ENCODE measurements around the gene CTAGE9. TPM values are rescaled to one million over a fixed set of nuclear protein-coding genes. Genes with fewer than 3 reads are reported as not detected.
"Not testable (repeated sequence)": the region's sequence is repeated elsewhere in the genome, so short reads cannot be mapped to it uniquely, and the experiment has no call there.

The CTAGE9 gene
- total RNA-seq = not detected

GRCh38 chr6:131710917-131711316 lies at the start of gene CTAGE9:
Gene CTAGE9, minus strand, starts transcription at chr6:131711017. Its CDS starts 0 bp downstream, at chr6:131711017.
- DNase-seq (ENCODE audit: low spot score); H3K9me3 Mint-ChIP-seq; ATAC-seq; H3K27ac Mint-ChIP-seq; H3K4me3 Mint-ChIP-seq; H3K27me3 Mint-ChIP-seq; H3K4me1 Mint-ChIP-seq (ENCODE audit: low read depth in 2 of 2); H3K36me3 Mint-ChIP-seq: not testable (repeated sequence)

- H3K27me3 Mint-ChIP-seq = peaks cover 24 to 47% of the 10 kb centered on the region in 2 donors
- ATAC-seq (no peak), DNase-seq (ENCODE audit: low spot score) (no peak)
- no peak overlapping the region for H3K4me3 Mint-ChIP-seq
- H3K36me3 Mint-ChIP-seq = no peaks in the 10 kb centered on the region
- peaks cover 0 to 2% of the 10 kb centered on the region in 2 donors for H3K4me1 Mint-ChIP-seq (ENCODE audit: low read depth in 2 of 2)
- H3K27ac Mint-ChIP-seq = no peak overlapping the region
- H3K9me3 Mint-ChIP-seq = peaks cover 3% of the 10 kb centered on the region
Observed at GRCh38 chr6:131758920-131759319, 48.1 kb upstream of the CTAGE9 start.

GRCh38 chr6:131756039-131756438 lies 45.2 kb upstream of the CTAGE9 start:
- H3K4me1 Mint-ChIP-seq (ENCODE audit: low read depth in 2 of 2) = peaks cover 0 to 2% of the 10 kb centered on the region in 2 donors
- H3K27me3 Mint-ChIP-seq = peaks cover 24 to 40% of the 10 kb centered on the region in 2 donors
- H3K4me3 Mint-ChIP-seq = no peak overlapping the region
- ATAC-seq = no peak
- no peak for DNase-seq (ENCODE audit: low spot score)
- H3K27ac Mint-ChIP-seq = no peak overlapping the region
- H3K36me3 Mint-ChIP-seq = no peaks in the 10 kb centered on the region
- H3K9me3 Mint-ChIP-seq = peaks cover 3% of the 10 kb centered on the region

- Mint-ChIP-seq H3K27ac (no peak overlapping the region), H3K27me3 (peaks cover 24 to 40% of the 10 kb centered on the region in 2 donors), H3K36me3 (no peaks in the 10 kb centered on the region), H3K4me3 (no peak overlapping the region), H3K4me1 (ENCODE audit: low read depth in 2 of 2) (peaks cover 0 to 2% of the 10 kb centered on the region in 2 donors), H3K9me3 (peaks cover 3% of the 10 kb centered on the region)
- no peak for ATAC-seq
- no peak for DNase-seq (ENCODE audit: low spot score)
Observed at GRCh38 chr6:131755597-131755996, 44.8 kb upstream of the CTAGE9 start.

- Mint-ChIP-seq H3K9me3 (peaks cover 3% of the 10 kb centered on the region), H3K4me1 (ENCODE audit: low read depth in 2 of 2) (peaks cover 0 to 2% of the 10 kb centered on the region in 2 donors), H3K36me3 (no peaks in the 10 kb centered on the region), H3K27me3 (peaks cover 22 to 36% of the 10 kb centered on the region in 2 donors), H3K27ac (no peak overlapping the region), H3K4me3 (no peak overlapping the region)
- DNase-seq (ENCODE audit: low spot score) (no peak), ATAC-seq (no peak)
Observed at GRCh38 chr6:131754715-131755567, 44.1 kb upstream of the CTAGE9 start.

- no peak overlapping the region for H3K4me3 Mint-ChIP-seq
- no peak for DNase-seq (ENCODE audit: low spot score)
- ATAC-seq = no peak
- peaks cover 19 to 33% of the 10 kb centered on the region in 2 donors for H3K27me3 Mint-ChIP-seq
- H3K9me3 Mint-ChIP-seq = peaks cover 3% of the 10 kb centered on the region
- H3K27ac Mint-ChIP-seq = no peak overlapping the region
- peaks cover 0 to 2% of the 10 kb centered on the region in 2 donors for H3K4me1 Mint-ChIP-seq (ENCODE audit: low read depth in 2 of 2)
- no peaks in the 10 kb centered on the region for H3K36me3 Mint-ChIP-seq
Observed at GRCh38 chr6:131754088-131754487, 43.3 kb upstream of the CTAGE9 start.

- H3K27ac Mint-ChIP-seq; H3K4me1 Mint-ChIP-seq (ENCODE audit: low read depth in 2 of 2); H3K36me3 Mint-ChIP-seq; H3K9me3 Mint-ChIP-seq; DNase-seq (ENCODE audit: low spot score); H3K4me3 Mint-ChIP-seq; ATAC-seq: not testable (repeated sequence)
- H3K27me3 Mint-ChIP-seq = peaks cover 16 to 21% of the 10 kb centered on the region in 2 donors
Observed at GRCh38 chr6:131751012-131751715, 40.3 kb upstream of the CTAGE9 start.

DNA sequence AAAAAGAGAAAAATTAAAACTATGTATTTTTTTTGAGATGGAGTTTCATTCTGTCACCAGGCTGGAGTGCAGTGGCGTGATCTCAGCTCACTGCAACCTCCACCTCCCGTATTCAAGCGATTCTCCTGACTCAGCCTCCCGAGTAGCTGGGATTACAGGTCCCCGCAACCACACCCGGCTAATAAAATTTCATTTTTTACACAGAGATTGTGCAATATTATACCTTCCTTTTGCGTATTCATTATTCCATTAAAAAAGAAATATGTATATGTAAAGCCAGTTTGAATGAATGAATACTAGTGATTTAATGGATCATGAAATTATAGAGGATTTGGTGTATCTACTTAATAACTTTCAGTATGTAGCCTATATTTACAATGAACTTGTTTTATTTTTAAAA lies 38.2 kb upstream of the CTAGE9 start:
- no peaks in the 10 kb centered on the region for H3K9me3 Mint-ChIP-seq
- no peak for ATAC-seq
- no peaks in the 10 kb centered on the region for H3K4me1 Mint-ChIP-seq (ENCODE audit: low read depth in 2 of 2)
- H3K27ac Mint-ChIP-seq = no peak overlapping the region
- H3K36me3 Mint-ChIP-seq = no peaks in the 10 kb centered on the region
- DNase-seq (ENCODE audit: low spot score) = no peak
- H3K27me3 Mint-ChIP-seq = peaks cover 5% of the 10 kb centered on the region in 2 donors
- no peak overlapping the region for H3K4me3 Mint-ChIP-seq

- DNase-seq (ENCODE audit: low spot score) = no peak
- ATAC-seq = no peak
Observed at GRCh38 chr6:131747821-131748353, 37.1 kb upstream of the CTAGE9 start.

DNA sequence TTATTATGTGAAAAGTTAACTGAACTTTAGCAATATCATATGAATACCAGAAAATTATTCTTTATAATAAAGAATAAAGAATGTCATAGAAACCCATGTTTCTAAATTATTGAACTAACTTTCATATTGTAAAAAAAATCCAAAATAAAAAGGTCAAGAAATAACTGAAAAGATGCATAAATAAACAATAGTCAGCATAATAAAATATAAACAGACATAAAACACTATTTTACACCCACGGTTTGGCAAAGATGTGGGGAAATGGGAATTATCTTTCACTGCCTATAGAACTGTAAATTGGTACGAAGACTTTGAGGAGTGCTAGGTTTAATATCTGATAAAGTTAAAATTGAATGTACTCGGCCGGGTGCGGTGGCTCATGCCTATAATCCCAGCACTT lies 34.7 kb upstream of the CTAGE9 start:
- no peak for ATAC-seq

More at GRCh38 chr6:131747821-131748353, 37.1 kb upstream of the CTAGE9 start:
- Mint-ChIP-seq H3K4me1 (ENCODE audit: low read depth in 2 of 2) (no peaks in the 10 kb centered on the region), H3K27me3 (peaks cover 4 to 6% of the 10 kb centered on the region in 2 donors), H3K36me3 (no peaks in the 10 kb centered on the region), H3K27ac (no peak overlapping the region), H3K9me3 (no peaks in the 10 kb centered on the region), H3K4me3 (no peak overlapping the region)

DNA sequence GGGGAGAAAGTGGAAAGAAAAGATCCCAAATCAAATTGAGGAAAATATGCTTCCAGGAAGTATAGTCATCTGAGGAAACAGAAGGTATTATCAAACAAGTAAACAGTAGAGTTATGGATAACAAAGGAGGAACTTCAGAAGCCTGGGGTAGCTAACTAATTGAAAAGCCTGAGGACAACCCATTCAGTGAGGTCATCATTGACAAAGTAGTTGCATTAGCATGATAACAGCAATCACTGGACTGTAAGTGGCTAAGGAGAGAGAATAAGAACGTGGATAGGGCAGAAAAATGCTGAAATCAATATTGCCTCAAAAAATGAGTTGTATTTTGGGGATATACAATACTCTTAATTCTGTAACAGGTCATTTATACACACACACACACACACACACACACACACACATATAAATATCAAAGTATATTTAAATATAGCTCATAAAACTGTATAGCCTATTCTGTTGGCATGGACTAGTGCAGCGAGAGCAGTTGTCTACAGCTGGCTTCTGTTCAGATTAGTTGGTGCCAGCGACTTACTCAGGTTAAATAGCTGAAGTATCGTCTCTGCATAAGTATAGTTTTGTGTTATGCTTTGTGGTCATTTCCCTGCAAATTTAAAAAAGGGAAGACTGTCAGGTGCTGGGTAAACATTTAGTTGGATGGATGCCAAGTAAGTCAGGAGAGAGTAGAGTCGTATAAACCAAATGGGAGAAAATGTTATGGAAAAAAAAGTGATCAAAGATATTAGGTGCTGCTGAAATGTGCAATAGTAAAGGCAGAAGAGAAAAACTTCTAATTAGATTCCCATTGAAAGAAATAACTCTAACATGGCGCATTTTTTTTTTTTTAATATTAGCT lies 33.8 kb upstream of the CTAGE9 start:
- H3K27me3 Mint-ChIP-seq = peaks cover 14 to 16% of the 10 kb centered on the region in 2 donors
- ATAC-seq (no peak), DNase-seq (ENCODE audit: low spot score) (no peak)
- H3K4me1 Mint-ChIP-seq (ENCODE audit: low read depth in 2 of 2) = no peaks in the 10 kb centered on the region
- H3K36me3 Mint-ChIP-seq = no peaks in the 10 kb centered on the region
- H3K27ac Mint-ChIP-seq = no peak overlapping the region
- no peak overlapping the region for H3K4me3 Mint-ChIP-seq
- no peaks in the 10 kb centered on the region for H3K9me3 Mint-ChIP-seq

More for the DNA sequence above, 34.7 kb upstream of the CTAGE9 start:
- Mint-ChIP-seq H3K4me3 (no peak overlapping the region), H3K9me3 (no peaks in the 10 kb centered on the region), H3K4me1 (ENCODE audit: low read depth in 2 of 2) (no peaks in the 10 kb centered on the region), H3K27me3 (peaks cover 14 to 16% of the 10 kb centered on the region in 2 donors), H3K27ac (no peak overlapping the region), H3K36me3 (no peaks in the 10 kb centered on the region)
- DNase-seq (ENCODE audit: low spot score) = no peak

- ATAC-seq = no peak
- Mint-ChIP-seq H3K9me3 (no peaks in the 10 kb centered on the region), H3K4me1 (ENCODE audit: low read depth in 2 of 2) (no peaks in the 10 kb centered on the region), H3K27ac (no peak overlapping the region), H3K4me3 (no peak overlapping the region), H3K27me3 (peaks cover 14 to 18% of the 10 kb centered on the region in 2 donors), H3K36me3 (no peaks in the 10 kb centered on the region)
- no peak for DNase-seq (ENCODE audit: low spot score)
Observed at GRCh38 chr6:131741688-131742393, 31.0 kb upstream of the CTAGE9 start.

DNA sequence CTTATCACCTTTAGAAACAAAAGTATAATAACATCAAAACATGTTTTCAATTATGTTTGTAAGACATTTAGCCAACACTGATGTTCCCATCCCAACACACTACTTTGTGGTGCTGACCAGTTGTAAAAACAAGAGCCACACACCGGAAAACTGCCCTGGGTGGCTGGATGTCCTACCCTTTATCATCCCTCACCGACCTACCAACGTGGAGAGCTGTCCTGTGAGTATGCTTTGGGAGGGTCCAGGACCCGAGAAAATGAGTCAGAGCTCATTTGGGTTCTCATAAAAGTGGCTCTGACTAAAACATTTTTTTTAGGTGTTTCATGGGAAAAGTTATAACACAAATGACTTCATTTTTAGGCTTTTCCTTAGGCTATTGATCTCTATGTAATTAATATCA lies 29.3 kb upstream of the CTAGE9 start:
- Mint-ChIP-seq H3K36me3 (no peaks in the 10 kb centered on the region), H3K4me1 (ENCODE audit: low read depth in 2 of 2) (no peaks in the 10 kb centered on the region), H3K27me3 (peaks cover 19 to 25% of the 10 kb centered on the region in 2 donors), H3K9me3 (no peaks in the 10 kb centered on the region), H3K4me3 (no peak overlapping the region), H3K27ac (no peak overlapping the region)
- DNase-seq (ENCODE audit: low spot score) = no peak
- no peak for ATAC-seq
